IPS-20b (cell line): ENCODE data around the gene NSL1.
"Not testable (repeated sequence)": the region's sequence is repeated elsewhere in the genome, so short reads cannot be mapped to it uniquely, and the experiment has no call there.

Experiments
- H3K27ac ChIP-seq: one replicate; pipeline ENCODE4 v1.5.1; 2013; ENCODE audit warnings: low read length
- H3K27me3 ChIP-seq: 2 replicates; pipeline ENCODE4 v1.6.1; 2013; ENCODE audit warnings: mild to moderate bottlenecking, low read length, inconsistent platforms; ENCODE audit not compliant: insufficient read depth
- H3K36me3 ChIP-seq: 2 replicates; pipeline ENCODE4 v1.6.1; 2013; ENCODE audit warnings: low read depth, mild to moderate bottlenecking, inconsistent platforms, low read length, moderate library complexity; ENCODE audit not compliant: insufficient read depth
- H3K4me1 ChIP-seq: 2 replicates; pipeline ENCODE4 v1.6.1; 2013; ENCODE audit warnings: mild to moderate bottlenecking, control low read depth, inconsistent platforms, low read length, moderate library complexity; ENCODE audit not compliant: insufficient read depth
- H3K4me3 ChIP-seq: 2 replicates; pipeline ENCODE4 v1.5.1; 2013; ENCODE audit warnings: mild to moderate bottlenecking, low read length, inconsistent platforms
- H3K9ac ChIP-seq: 2 replicates; pipeline ENCODE4 v1.6.1; 2013; ENCODE audit warnings: low read depth, mild to moderate bottlenecking, inconsistent platforms, low read length, moderate library complexity
- H3K9me3 ChIP-seq: 2 replicates; pipeline ENCODE4 v1.6.1; 2013; ENCODE audit warnings: mild to moderate bottlenecking, low read depth, low read length, inconsistent platforms; ENCODE audit not compliant: insufficient read depth

NSL1 gene

GRCh38 chr1:212718499-212718898 is 73.1 kb downstream of the NSL1 start:
- no peak overlapping the region for H3K4me3 ChIP-seq
- no peaks in the 10 kb centered on the region for H3K27me3 ChIP-seq
- no peak overlapping the region for H3K27ac ChIP-seq
- no peaks in the 10 kb centered on the region for H3K36me3 ChIP-seq
- H3K9ac ChIP-seq = no peak overlapping the region
- H3K4me1 ChIP-seq = no peaks in the 10 kb centered on the region
- H3K9me3 ChIP-seq = peaks cover 3% of the 10 kb centered on the region; the same call in 1 of the 2 replicates

- Histone ChIP-seq H3K27ac (no peak overlapping the region), H3K36me3 (no peaks in the 10 kb centered on the region), H3K9me3 (peaks cover 3% of the 10 kb centered on the region; the same call in 1 of the 2 replicates), H3K4me1 (no peaks in the 10 kb centered on the region), H3K4me3 (no peak overlapping the region), H3K9ac (no peak overlapping the region), H3K27me3 (no peaks in the 10 kb centered on the region)
Observed at GRCh38 chr1:212716161-212716560, 75.4 kb downstream of the NSL1 start.

GRCh38 chr1:212713465-212714136 is 78.0 kb downstream of the NSL1 start:
- no peak overlapping the region for H3K27ac ChIP-seq
- no peaks in the 10 kb centered on the region for H3K36me3 ChIP-seq
- H3K9me3 ChIP-seq = peaks cover 3% of the 10 kb centered on the region; the same call in 1 of the 2 replicates
- H3K27me3 ChIP-seq = no peaks in the 10 kb centered on the region
- H3K4me1 ChIP-seq = no peaks in the 10 kb centered on the region
- H3K4me3 ChIP-seq = no peak overlapping the region
- H3K9ac ChIP-seq = no peak overlapping the region

GRCh38 chr1:212712451-212713303 is 78.9 kb downstream of the NSL1 start:
- Histone ChIP-seq H3K27ac (no peak overlapping the region), H3K27me3 (no peaks in the 10 kb centered on the region), H3K9ac (no peak overlapping the region), H3K4me3 (no peak overlapping the region), H3K9me3 (peaks cover 3% of the 10 kb centered on the region; the same call in 1 of the 2 replicates), H3K36me3 (no peaks in the 10 kb centered on the region), H3K4me1 (no peaks in the 10 kb centered on the region)

GRCh38 chr1:212711974-212712373 is 79.6 kb downstream of the NSL1 start:
- not testable (repeated sequence) for H3K27me3 ChIP-seq, H3K9ac ChIP-seq, H3K4me1 ChIP-seq, H3K4me3 ChIP-seq, H3K27ac ChIP-seq, H3K36me3 ChIP-seq, H3K9me3 ChIP-seq

- Histone ChIP-seq H3K9me3 (peaks cover 3% of the 10 kb centered on the region; the same call in 1 of the 2 replicates), H3K36me3 (no peaks in the 10 kb centered on the region), H3K4me1 (no peaks in the 10 kb centered on the region), H3K27ac (no peak overlapping the region), H3K4me3 (no peak overlapping the region), H3K27me3 (no peaks in the 10 kb centered on the region), H3K9ac (no peak overlapping the region)
Observed at GRCh38 chr1:212710566-212710965, 81.0 kb downstream of the NSL1 start.

GRCh38 chr1:212703991-212704564 is 87.5 kb downstream of the NSL1 start:
- Histone ChIP-seq H3K4me3 (no peak overlapping the region), H3K27ac (no peak overlapping the region), H3K9me3 (no peaks in the 10 kb centered on the region), H3K27me3 (peaks cover 57% of the 10 kb centered on the region), H3K36me3 (no peaks in the 10 kb centered on the region), H3K4me1 (no peaks in the 10 kb centered on the region), H3K9ac (no peak overlapping the region)

GRCh38 chr1:212702672-212703071 is 88.9 kb downstream of the NSL1 start:
- H3K9me3 ChIP-seq = no peaks in the 10 kb centered on the region
- peaks cover 71% of the 10 kb centered on the region for H3K27me3 ChIP-seq
- H3K4me1 ChIP-seq = no peaks in the 10 kb centered on the region
- H3K4me3 ChIP-seq = no peak overlapping the region
- H3K36me3 ChIP-seq = no peaks in the 10 kb centered on the region
- no peak overlapping the region for H3K27ac ChIP-seq
- no peak overlapping the region for H3K9ac ChIP-seq

GRCh38 chr1:212701910-212702309 is 89.7 kb downstream of the NSL1 start:
- no peaks in the 10 kb centered on the region for H3K36me3 ChIP-seq
- peaks cover 78% of the 10 kb centered on the region for H3K27me3 ChIP-seq
- no peak overlapping the region for H3K4me3 ChIP-seq
- no peaks in the 10 kb centered on the region for H3K4me1 ChIP-seq
- no peak overlapping the region for H3K27ac ChIP-seq
- H3K9me3 ChIP-seq = no peaks in the 10 kb centered on the region
- H3K9ac ChIP-seq = no peak overlapping the region

GRCh38 chr1:212700892-212701819 is 90.4 kb downstream of the NSL1 start:
- H3K27ac ChIP-seq = no peak overlapping the region
- peak overlapping the region; percentile 59; the same call in 1 of the 2 replicates for H3K4me3 ChIP-seq
- H3K27me3 ChIP-seq = peaks cover 85% of the 10 kb centered on the region

More at GRCh38 chr1:212700892-212701819, 90.4 kb downstream of the NSL1 start:
- Histone ChIP-seq H3K4me1 (no peaks in the 10 kb centered on the region), H3K9me3 (no peaks in the 10 kb centered on the region), H3K9ac (no peak overlapping the region), H3K36me3 (no peaks in the 10 kb centered on the region)
